Gastroesophageal sphincter (tissue), 3 donors: ENCODE data around the gene QPCT.

Experiments used
- CTCF ChIP-seq, 4 experiments: fragments of 200-600 bp in 2 of 4; fragments of 450-650 bp in 2 of 4; sonication (generic) in 1 of 4; IDR thresholded peaks; one replicate each; pipeline ENCODE4 v1.5.1; 2017 to 2019; ENCODE audit warnings: antibody characterized with exemption in 4 of 4, mild to moderate bottlenecking in 2 of 4, moderate library complexity in 2 of 4
- POLR2AphosphoS5 ChIP-seq: sonication (generic); formaldehyde crosslinking; IDR thresholded peaks from one replicate; pipeline ENCODE4 v1.6.1; 2017; ENCODE audit warnings: antibody characterized with exemption

- TF ChIP-seq CTCF (IDR thresholded peaks at IDR 0.05) (no peak), POLR2AphosphoS5 (no peak)
Observed at GRCh38 chr2:37370666-37371065, 26.2 kb downstream of the QPCT start.
